Esophagus squamous epithelium (tissue), 5 donors: Measurements from ENCODE around the gene KCNH6. TPM values are rescaled to one million over a fixed set of nuclear protein-coding genes. Genes with fewer than 3 reads are reported as not detected.

Source experiments
- DNase-seq: peaks from one replicate; lab custom pipeline; 2025; lab: John Stamatoyannopoulos, UW
- H3K27ac ChIP-seq, 4 donors: fragments of 200-600 bp; sonication (generic); one replicate each; pipeline ENCODE4 v1.5.1; 2016 to 2019; ENCODE audit warnings: mild to moderate bottlenecking in 1 of 4
- H3K27me3 ChIP-seq, 4 donors: fragments of 200-600 bp; sonication (generic); 1 replicate in 3 of 4; 2 replicates in 1 of 4; pipeline versions ENCODE4 v1.5.1 to v1.6.0; 2017 to 2021; ENCODE audit warnings: antibody characterized with exemption in 1 of 4
- H3K36me3 ChIP-seq, 3 donors: fragments of 200-600 bp; sonication (generic); one replicate each; pipeline ENCODE4 v1.5.1; 2016 to 2019
- H3K4me1 ChIP-seq, 3 donors: fragments of 200-600 bp; sonication (generic); one replicate each; pipeline ENCODE4 v1.5.1; 2017 to 2019
- H3K4me3 ChIP-seq, 4 donors: fragments of 200-600 bp; sonication (generic); 1 replicate in 3 of 4; 2 replicates in 1 of 4; pipeline ENCODE4 v1.5.1; 2016 to 2019; ENCODE audit warnings: mild to moderate bottlenecking in 2 of 4, moderate library complexity in 1 of 4
- H3K9me3 ChIP-seq, 3 donors: fragments of 200-600 bp; sonication (generic); one replicate each; pipeline ENCODE4 v1.5.1; 2016 to 2019
- POLR2A ChIP-seq, 4 donors: fragments of 450-650 bp; IDR thresholded peaks; one replicate each; pipeline ENCODE4 v1.6.1; 2017; ENCODE audit warnings: antibody characterized with exemption in 4 of 4, mild to moderate bottlenecking in 4 of 4, moderate library complexity in 3 of 4
- WGBS, 2 donors: methylation state at CpG; one replicate each; pipeline ENCODE4 v1.1.5; 2018; 5-methylcytosine and 5-hydroxymethylcytosine counted together
- intact Hi-C: fragments of 100-400 bp; cut with DNase I; formaldehyde crosslinking; loops from one replicate; pipeline ENCODE4 v1.15.0; 2022
- total RNA-seq, 4 donors: library from RNA; depleted of rRNA; stranded (reverse); fragments of >200 nt; gene quantifications; one replicate each; pipeline ENCODE4 v1.1.0, GENCODE V29; 2016
- TF ChIP-seq, protein P1 (sequence below), 6 experiments: fragments of 450-650 bp in 4 of 6; fragments of 200-600 bp in 2 of 6; sonication (generic) in 2 of 6; IDR thresholded peaks; one replicate each; pipeline ENCODE4 v1.5.1; 2016 to 2019; ENCODE audit warnings: antibody characterized with exemption in 6 of 6, mild to moderate bottlenecking in 4 of 6, moderate library complexity in 4 of 6
- donor health status: DM: yes; HTN: yes; CAD: no.

Gene KCNH6
- total RNA-seq, 4 donors from 2014 or later, result not detected

DNA sequence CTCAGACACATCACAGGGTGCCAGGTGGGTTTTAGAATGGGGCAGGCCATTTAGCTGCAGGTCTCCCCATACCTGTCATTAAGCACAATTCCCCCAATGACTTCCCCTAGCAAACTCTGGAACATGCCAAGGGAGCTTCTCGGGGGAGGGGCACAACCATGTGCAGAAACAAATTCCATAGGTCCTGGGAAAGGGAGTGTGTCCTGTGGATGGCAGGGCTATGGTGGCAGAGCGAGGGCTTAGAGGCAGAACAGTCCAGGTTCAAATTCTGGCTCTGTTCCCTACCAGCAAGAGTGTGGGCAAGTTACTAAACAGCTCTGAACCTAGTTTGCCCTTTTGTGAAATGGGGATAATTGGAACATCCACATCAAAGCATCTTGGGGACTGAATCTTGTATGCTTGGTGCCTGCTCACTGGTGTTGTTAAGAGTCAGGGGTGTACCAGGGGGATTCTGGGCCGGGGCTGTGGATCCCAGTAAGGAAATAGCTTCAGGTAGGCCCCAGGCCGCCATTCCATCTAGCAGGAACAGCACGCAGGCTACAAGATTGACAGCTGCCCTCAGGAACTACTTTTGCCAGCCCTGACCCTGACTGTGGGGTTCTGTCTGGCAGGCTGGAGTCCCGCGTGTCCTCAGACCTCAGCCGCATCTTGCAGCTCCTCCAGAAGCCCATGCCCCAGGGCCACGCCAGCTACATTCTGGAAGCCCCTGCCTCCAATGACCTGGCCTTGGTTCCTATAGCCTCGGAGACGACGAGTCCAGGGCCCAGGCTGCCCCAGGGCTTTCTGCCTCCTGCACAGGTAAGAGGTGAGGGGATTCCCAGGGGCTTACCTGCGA is 21.5 kb downstream of the KCNH6 start:
- Histone ChIP-seq H3K9me3 (no peaks in the 10 kb centered on the region), H3K27ac (no peak overlapping the region), H3K36me3 (no peaks in the 10 kb centered on the region), H3K27me3 (peaks cover 0 to 10% (median 0%) of the 10 kb centered on the region in 4 donors), H3K4me1 (peaks cover 0 to 8% (median 6%) of the 10 kb centered on the region in 3 donors), H3K4me3 (no peak overlapping the region)
- TF ChIP-seq, protein P1, sequence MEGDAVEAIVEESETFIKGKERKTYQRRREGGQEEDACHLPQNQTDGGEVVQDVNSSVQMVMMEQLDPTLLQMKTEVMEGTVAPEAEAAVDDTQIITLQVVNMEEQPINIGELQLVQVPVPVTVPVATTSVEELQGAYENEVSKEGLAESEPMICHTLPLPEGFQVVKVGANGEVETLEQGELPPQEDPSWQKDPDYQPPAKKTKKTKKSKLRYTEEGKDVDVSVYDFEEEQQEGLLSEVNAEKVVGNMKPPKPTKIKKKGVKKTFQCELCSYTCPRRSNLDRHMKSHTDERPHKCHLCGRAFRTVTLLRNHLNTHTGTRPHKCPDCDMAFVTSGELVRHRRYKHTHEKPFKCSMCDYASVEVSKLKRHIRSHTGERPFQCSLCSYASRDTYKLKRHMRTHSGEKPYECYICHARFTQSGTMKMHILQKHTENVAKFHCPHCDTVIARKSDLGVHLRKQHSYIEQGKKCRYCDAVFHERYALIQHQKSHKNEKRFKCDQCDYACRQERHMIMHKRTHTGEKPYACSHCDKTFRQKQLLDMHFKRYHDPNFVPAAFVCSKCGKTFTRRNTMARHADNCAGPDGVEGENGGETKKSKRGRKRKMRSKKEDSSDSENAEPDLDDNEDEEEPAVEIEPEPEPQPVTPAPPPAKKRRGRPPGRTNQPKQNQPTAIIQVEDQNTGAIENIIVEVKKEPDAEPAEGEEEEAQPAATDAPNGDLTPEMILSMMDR (IDR thresholded peaks at IDR 0.05), result no peak
- no peak for TF ChIP-seq POLR2A (IDR thresholded peaks at IDR 0.05)
- WGBS, 2 donors, result 74 to 92% methylated on average over 3 to 5 of the region's 13 CpGs
- no peak for DNase-seq
- intact Hi-C loops, result no loop called here

- H3K36me3 ChIP-seq, result no peaks in the 10 kb centered on the region
- no peak overlapping the region for H3K4me3 ChIP-seq
- no peaks in the 10 kb centered on the region for H3K9me3 ChIP-seq
- intact Hi-C loops, result no loop called here
- no peaks in the 10 kb centered on the region for H3K27me3 ChIP-seq
- no peak overlapping the region for H3K27ac ChIP-seq
- no peak for DNase-seq
- WGBS, 2 donors, result 77 to 86% methylated on average over 4 of the region's 9 CpGs
- TF ChIP-seq POLR2A (IDR thresholded peaks at IDR 0.05), result no peak
- TF ChIP-seq, protein P1 (IDR thresholded peaks at IDR 0.05), result no peak
- peaks cover 2 to 15% (median 14%) of the 10 kb centered on the region in 3 donors for H3K4me1 ChIP-seq
Observed at GRCh38 chr17:63546308-63547082, 23.3 kb downstream of the KCNH6 start.

DNA sequence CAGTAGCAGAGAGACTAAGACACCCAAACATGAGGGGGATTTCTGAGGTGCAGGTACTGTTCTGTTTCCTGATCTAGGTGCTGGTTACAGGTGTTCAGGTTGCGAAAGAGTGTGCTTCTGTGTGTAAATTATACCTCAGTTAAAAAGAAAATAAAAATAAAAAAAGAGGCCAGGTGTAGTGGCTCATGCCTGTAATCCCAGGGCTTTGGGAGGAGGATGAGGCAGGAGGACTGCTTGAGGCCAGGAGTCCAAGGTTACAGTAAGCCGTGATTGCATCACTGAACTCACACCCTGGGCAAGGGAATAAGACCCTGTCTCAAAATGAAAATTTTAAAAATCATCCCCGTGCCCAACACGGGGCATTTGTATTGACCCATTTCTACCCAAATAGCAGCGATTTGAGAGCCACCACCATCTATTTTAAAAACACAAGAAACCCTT is 23.9 kb downstream of the KCNH6 start:
- peaks cover 8 to 21% (median 17%) of the 10 kb centered on the region in 3 donors for H3K4me1 ChIP-seq
- H3K27ac ChIP-seq, result no peak overlapping the region
- intact Hi-C loops, result no loop called here
- H3K27me3 ChIP-seq, result no peaks in the 10 kb centered on the region
- H3K36me3 ChIP-seq, result no peaks in the 10 kb centered on the region
- WGBS, 2 donors, result 65 to 92% methylated on average over 4 to 5 of the region's 5 CpGs
- DNase-seq, result no peak
- H3K4me3 ChIP-seq, result no peak overlapping the region
- no peaks in the 10 kb centered on the region for H3K9me3 ChIP-seq
- TF ChIP-seq, protein P1 (IDR thresholded peaks at IDR 0.05), result no peak

DNA sequence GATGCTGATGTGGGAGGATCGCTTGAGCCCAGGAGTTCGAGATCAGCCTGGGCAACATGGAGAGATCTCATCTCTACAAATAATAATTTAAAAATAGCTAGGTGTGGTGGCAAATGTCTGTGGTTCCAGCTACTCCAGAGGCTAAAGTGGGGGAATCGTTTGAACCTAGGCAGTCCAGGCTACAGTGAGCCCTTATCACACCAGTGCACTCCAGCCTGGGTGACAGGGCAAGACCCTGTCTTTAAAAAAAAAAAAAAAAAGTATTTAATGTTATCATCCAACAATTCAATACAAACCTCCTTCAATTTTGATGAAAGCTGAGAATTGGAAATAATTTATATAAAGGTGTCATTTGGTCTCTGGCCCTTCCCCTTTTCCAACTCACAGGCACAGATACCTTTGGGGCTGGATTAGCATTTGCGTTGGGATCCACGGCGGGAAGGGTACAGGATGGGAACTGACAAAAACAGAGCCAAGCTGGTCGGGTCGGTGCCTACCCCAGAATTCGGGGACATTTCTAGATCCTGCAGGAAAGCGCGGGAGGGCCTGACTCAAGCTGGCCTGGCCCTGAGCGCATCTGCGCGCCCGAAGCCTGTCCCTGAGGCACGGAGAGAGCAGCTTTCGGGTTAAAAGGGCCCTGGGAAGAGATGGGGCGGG is 26.3 kb downstream of the KCNH6 start:
- Histone ChIP-seq H3K27me3 (no peaks in the 10 kb centered on the region), H3K4me1 (peaks cover 22 to 44% (median 28%) of the 10 kb centered on the region in 3 donors), H3K9me3 (no peaks in the 10 kb centered on the region), H3K36me3 (no peaks in the 10 kb centered on the region), H3K27ac (peak overlapping the region; percentile 72 to 91 (median 91)), H3K4me3 (peak overlapping the region; percentile 80 to 97 (median 92))
- intact Hi-C loops, result no loop called here
- DNase-seq, result no peak
- TF ChIP-seq, protein P1 (IDR thresholded peaks at IDR 0.05), result no peak
- TF ChIP-seq POLR2A (IDR thresholded peaks at IDR 0.05), result no peak
- WGBS, 2 donors, result 17 to 40% methylated on average over 7 to 17 of the region's 18 CpGs
